Breast epithelium (tissue), 4 donors: ENCODE measurements around the gene RFTN1. TPM values are rescaled to one million over a fixed set of nuclear protein-coding genes. Genes with fewer than 3 reads are reported as not detected.

Source experiments
- DNase-seq, 2 donors: peaks; one replicate each; pipeline ENCODE4 v3.0.0-alpha.2; 2019; ENCODE audit warnings: low spot score in 2 of 2
- H3K27ac ChIP-seq, 2 donors: fragments of 200-600 bp; sonication (generic) in 1 of 2; one replicate each; pipeline ENCODE4 v1.5.1; 2016 to 2019; ENCODE audit warnings: mild to moderate bottlenecking in 1 of 2
- H3K27me3 ChIP-seq, 2 donors: fragments of 200-600 bp; sonication (generic) in 1 of 2; one replicate each; pipeline versions ENCODE4 v1.5.1 to v1.6.0; 2017 to 2019; ENCODE audit warnings: control low read depth in 1 of 2, mild to moderate bottlenecking in 1 of 2
- H3K36me3 ChIP-seq: fragments of 200-600 bp; one replicate; pipeline ENCODE4 v1.5.1; 2019
- H3K4me1 ChIP-seq, 2 donors: fragments of 200-600 bp; sonication (generic); one replicate each; pipeline ENCODE4 v1.5.1; 2016 to 2019; ENCODE audit warnings: control low read depth in 1 of 2
- H3K4me3 ChIP-seq, 3 donors: fragments of 200-600 bp; sonication (generic); 1 replicate in 2 of 3; 2 replicates in 1 of 3; pipeline ENCODE4 v1.5.1; 2016 to 2019; ENCODE audit warnings: mild to moderate bottlenecking in 3 of 3, moderate library complexity in 2 of 3
- H3K9me3 ChIP-seq, 2 donors: fragments of 200-600 bp; sonication (generic) in 1 of 2; one replicate each; pipeline ENCODE4 v1.5.1; 2016 to 2019; ENCODE audit warnings: control low read depth in 1 of 2
- CTCF ChIP-seq, 3 donors: fragments of 450-650 bp; IDR thresholded peaks; one replicate each; pipeline ENCODE4 v1.5.1; 2016 to 2017; ENCODE audit warnings: antibody characterized with exemption in 3 of 3, mild to moderate bottlenecking in 3 of 3, moderate library complexity in 3 of 3
- POLR2A ChIP-seq: fragments of 450-650 bp; IDR thresholded peaks from one replicate; pipeline ENCODE4 v1.6.1; 2016; ENCODE audit warnings: antibody characterized with exemption, mild to moderate bottlenecking, moderate library complexity
- POLR2AphosphoS5 ChIP-seq, 3 donors: sonication (generic); formaldehyde crosslinking; IDR thresholded peaks; one replicate each; pipeline ENCODE4 v1.6.1; 2017; ENCODE audit warnings: antibody characterized with exemption in 3 of 3
- intact Hi-C: fragments of 100-400 bp; cut with DNase I; formaldehyde crosslinking; loops from one replicate; pipeline ENCODE4 v1.15.1; 2023; ENCODE audit warnings: low total_unique reads
- total RNA-seq, 3 donors: library from RNA; depleted of rRNA; stranded (reverse); fragments of >200 nt; gene quantifications; one replicate each; pipeline ENCODE4 v1.1.0, GENCODE V29; 2016

Gene RFTN1
- total RNA-seq, 3 donors from 2014 or later: 13.9 to 108 (median 29.5) TPM

- no peak for DNase-seq
- intact Hi-C loops: no loop called here
- H3K27me3 ChIP-seq: no peaks in the 10 kb centered on the region
- no peak overlapping the region for H3K4me3 ChIP-seq
- H3K27ac ChIP-seq: no peak overlapping the region
- TF ChIP-seq POLR2AphosphoS5 (IDR thresholded peaks at IDR 0.05) (no peak), CTCF (IDR thresholded peaks at IDR 0.05) (no peak), POLR2A (no peak)
- H3K36me3 ChIP-seq: no peaks in the 10 kb centered on the region
- H3K4me1 ChIP-seq: no peaks in the 10 kb centered on the region
- peaks cover 11 to 13% of the 10 kb centered on the region in 2 donors for H3K9me3 ChIP-seq
Measured at GRCh38 chr3:16468336-16469098, 45.0 kb downstream of the RFTN1 start.

- DNase-seq: no peak
- Histone ChIP-seq H3K9me3 (peaks cover 11 to 13% of the 10 kb centered on the region in 2 donors), H3K4me3 (no peak overlapping the region), H3K36me3 (no peaks in the 10 kb centered on the region), H3K27me3 (no peaks in the 10 kb centered on the region), H3K4me1 (no peaks in the 10 kb centered on the region), H3K27ac (no peak overlapping the region)
- TF ChIP-seq POLR2A (no peak), POLR2AphosphoS5 (IDR thresholded peaks at IDR 0.05) (no peak), CTCF (IDR thresholded peaks at IDR 0.05) (no peak)
- intact Hi-C loops: no loop called here
Measured at GRCh38 chr3:16468002-16468335, 45.5 kb downstream of the RFTN1 start.

- TF ChIP-seq POLR2AphosphoS5 (IDR thresholded peaks at IDR 0.05) (no peak), CTCF (IDR thresholded peaks at IDR 0.05) (no peak)
- H3K27ac ChIP-seq: no peak overlapping the region
- H3K9me3 ChIP-seq: peaks cover 11 to 13% of the 10 kb centered on the region in 2 donors
- H3K4me3 ChIP-seq: no peak overlapping the region
- no peaks in the 10 kb centered on the region for H3K27me3 ChIP-seq
- H3K4me1 ChIP-seq: no peaks in the 10 kb centered on the region
- no peaks in the 10 kb centered on the region for H3K36me3 ChIP-seq
- intact Hi-C loops: no loop called here
- DNase-seq: no peak
Measured at GRCh38 chr3:16467393-16467792, 46.1 kb downstream of the RFTN1 start.

DNA sequence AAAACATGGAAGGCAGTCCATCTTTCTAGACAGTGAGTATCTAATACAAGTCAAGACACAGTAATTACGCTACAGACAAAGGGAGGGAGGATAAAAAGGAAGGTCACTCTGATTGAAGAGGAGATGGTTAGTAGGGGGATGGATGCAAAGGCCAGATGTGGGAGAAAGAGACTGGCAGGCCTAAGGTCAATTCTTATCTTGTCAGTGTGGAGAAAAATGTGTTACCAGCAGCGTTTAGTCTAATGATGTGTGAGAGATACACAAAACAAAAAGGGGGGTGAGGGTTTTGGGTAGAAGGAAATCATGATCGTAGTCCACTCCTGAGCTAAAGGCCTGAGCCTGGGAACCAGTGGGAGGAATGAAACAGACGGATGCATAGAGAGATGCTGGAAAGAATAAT is 46.7 kb downstream of the RFTN1 start:
- Histone ChIP-seq H3K36me3 (no peaks in the 10 kb centered on the region), H3K4me3 (no peak overlapping the region), H3K27ac (no peak overlapping the region), H3K4me1 (no peaks in the 10 kb centered on the region), H3K27me3 (no peaks in the 10 kb centered on the region), H3K9me3 (peaks cover 11 to 13% of the 10 kb centered on the region in 2 donors)
- no peak for DNase-seq
- TF ChIP-seq CTCF (IDR thresholded peaks at IDR 0.05) (no peak), POLR2A (no peak), POLR2AphosphoS5 (IDR thresholded peaks at IDR 0.05) (no peak)
- intact Hi-C loops: no loop called here

DNA sequence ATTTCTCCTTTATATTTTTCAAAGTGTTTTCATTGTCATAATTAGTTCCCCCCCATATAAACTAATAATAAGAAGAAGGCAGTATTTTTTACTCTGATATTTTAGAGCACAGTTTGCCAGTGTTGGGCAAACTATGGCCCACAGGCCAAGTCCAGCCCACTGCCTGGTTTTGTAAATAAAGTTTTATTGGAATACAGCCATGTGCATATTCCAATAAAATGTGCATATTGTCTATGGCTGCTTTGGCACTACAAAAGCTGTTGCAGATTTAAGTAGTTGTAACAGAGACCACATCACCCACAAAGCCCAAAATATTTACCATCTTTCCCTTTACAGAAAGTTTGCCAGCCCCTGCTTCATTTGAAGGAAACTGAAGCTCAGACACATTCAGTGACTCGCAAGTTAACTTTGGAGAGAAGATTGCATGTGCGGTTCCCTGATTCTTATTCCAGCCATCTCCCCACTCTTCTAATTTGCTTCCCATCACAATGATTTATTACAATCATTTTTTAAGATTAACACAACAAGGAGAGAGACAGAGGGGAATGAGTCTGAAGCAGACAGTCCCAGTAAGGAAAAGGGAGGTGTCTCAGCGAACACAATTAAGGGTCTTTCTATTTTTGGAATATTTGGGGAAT is 48.9 kb downstream of the RFTN1 start:
- no peak for TF ChIP-seq CTCF (IDR thresholded peaks at IDR 0.05)
- TF ChIP-seq POLR2AphosphoS5 (IDR thresholded peaks at IDR 0.05): no peak
- TF ChIP-seq POLR2A: no peak
- intact Hi-C loops: no loop called here
- H3K36me3 ChIP-seq: no peaks in the 10 kb centered on the region
- no peaks in the 10 kb centered on the region for H3K27me3 ChIP-seq
- no peak overlapping the region for H3K27ac ChIP-seq
- H3K4me3 ChIP-seq: no peak overlapping the region
- no peaks in the 10 kb centered on the region for H3K4me1 ChIP-seq
- DNase-seq: no peak
- no peaks in the 10 kb centered on the region for H3K9me3 ChIP-seq
